MG63 (cell line): ENCODE results near the gene SLC22A5. TPM values are rescaled to one million over a fixed set of nuclear protein-coding genes. Genes with fewer than 3 reads are reported as not detected.
A peak's percentile ranks its signal among the peaks of the same experiment; 100 is the strongest.

Source experiments
- DNase-seq: peaks from one replicate; pipeline ENCODE4 v3.0.0-alpha.2; 2020
- H3K27me3 ChIP-seq: fragments of 250-450 bp; sonication (Bioruptor Pico); 2 replicates; pipeline ENCODE4 v1.5.1; 2020; ENCODE audit warnings: mild to moderate bottlenecking, moderate library complexity
- H3K36me3 ChIP-seq: fragments of 250-450 bp; sonication (Bioruptor Pico); 2 replicates; pipeline ENCODE4 v1.5.1; 2020; ENCODE audit warnings: mild to moderate bottlenecking, moderate library complexity
- H3K4me3 ChIP-seq: fragments of 250-450 bp; sonication (Bioruptor Pico); 2 replicates; pipeline ENCODE4 v1.5.1; 2020; ENCODE audit warnings: mild to moderate bottlenecking, moderate library complexity
- H3K9me3 ChIP-seq: fragments of 250-450 bp; sonication (Bioruptor Pico); 2 replicates; pipeline ENCODE4 v1.5.1; 2020; ENCODE audit warnings: mild to moderate bottlenecking, moderate library complexity
- total RNA-seq: library from RNA; depleted of rRNA; stranded (reverse); fragments of >200 nt; shearing (Covaris generic); gene quantifications from 2 replicates; pipeline ENCODE4 v1.2.3, GENCODE V29; 2014; ENCODE audit warnings: low replicate concordance

Gene SLC22A5
- total RNA-seq, 1 experiment from 2014 or later: 22.5 TPM

DNA sequence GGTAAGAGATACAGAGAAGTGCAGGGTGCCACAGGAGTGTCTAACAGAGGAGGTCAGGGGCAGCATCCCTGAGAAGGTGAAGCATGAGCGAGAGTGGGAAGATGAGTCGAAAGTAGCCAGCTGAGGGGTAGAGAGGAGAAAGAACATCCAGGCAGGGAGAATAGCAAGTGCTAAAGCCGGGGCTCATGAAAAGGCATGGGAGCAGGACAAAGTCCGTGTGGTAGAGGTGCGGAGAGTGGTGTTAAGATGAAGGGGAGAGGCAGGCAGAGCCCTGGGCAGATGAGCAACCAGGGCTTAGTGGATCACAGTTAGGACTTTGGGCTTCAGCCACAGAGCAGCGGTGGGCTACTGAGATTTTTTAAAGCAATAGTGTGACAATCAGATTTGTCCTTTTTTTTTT is 10.5 kb downstream of the SLC22A5 start:
- Histone ChIP-seq H3K36me3 (peaks cover 6% of the 10 kb centered on the region), H3K4me3 (no peak overlapping the region), H3K27me3 (no peaks in the 10 kb centered on the region), H3K9me3 (no peaks in the 10 kb centered on the region)
- DNase-seq: no peak

GRCh38 chr5:132380741-132381140 is 11.2 kb downstream of the SLC22A5 start:
- Histone ChIP-seq H3K4me3 (no peak overlapping the region), H3K9me3 (no peaks in the 10 kb centered on the region), H3K27me3 (no peaks in the 10 kb centered on the region), H3K36me3 (peaks cover 6% of the 10 kb centered on the region)
- no peak for DNase-seq

DNA sequence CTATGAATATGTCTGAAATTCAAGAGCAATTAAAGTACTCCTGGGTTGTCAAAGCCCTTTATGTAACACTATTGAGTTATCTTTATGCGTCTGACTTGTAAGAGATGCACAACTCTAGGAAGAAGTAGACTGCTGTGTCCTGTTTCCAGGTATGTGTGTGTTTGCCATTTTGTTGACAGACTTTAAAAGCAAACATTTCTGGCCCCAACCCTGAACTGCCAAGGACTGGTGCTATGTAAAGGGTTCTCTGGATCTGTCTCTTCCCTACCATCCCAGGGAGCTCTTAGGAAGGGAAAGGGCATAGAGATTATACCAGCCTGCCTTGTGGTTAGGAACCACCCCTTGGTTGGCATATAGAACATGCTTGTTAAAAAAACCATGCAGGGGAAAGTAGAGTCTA is 12.1 kb downstream of the SLC22A5 start:
- H3K4me3 ChIP-seq: no peak overlapping the region
- no peak for DNase-seq
- H3K9me3 ChIP-seq: no peaks in the 10 kb centered on the region

GRCh38 chr5:132383261-132383660 is 13.8 kb downstream of the SLC22A5 start:
- Histone ChIP-seq H3K4me3 (no peak overlapping the region), H3K36me3 (peaks cover 8% of the 10 kb centered on the region), H3K9me3 (no peaks in the 10 kb centered on the region), H3K27me3 (no peaks in the 10 kb centered on the region)
- no peak for DNase-seq

More for the DNA sequence above, 12.1 kb downstream of the SLC22A5 start:
- peaks cover 8% of the 10 kb centered on the region for H3K36me3 ChIP-seq
- H3K27me3 ChIP-seq: no peaks in the 10 kb centered on the region

DNA sequence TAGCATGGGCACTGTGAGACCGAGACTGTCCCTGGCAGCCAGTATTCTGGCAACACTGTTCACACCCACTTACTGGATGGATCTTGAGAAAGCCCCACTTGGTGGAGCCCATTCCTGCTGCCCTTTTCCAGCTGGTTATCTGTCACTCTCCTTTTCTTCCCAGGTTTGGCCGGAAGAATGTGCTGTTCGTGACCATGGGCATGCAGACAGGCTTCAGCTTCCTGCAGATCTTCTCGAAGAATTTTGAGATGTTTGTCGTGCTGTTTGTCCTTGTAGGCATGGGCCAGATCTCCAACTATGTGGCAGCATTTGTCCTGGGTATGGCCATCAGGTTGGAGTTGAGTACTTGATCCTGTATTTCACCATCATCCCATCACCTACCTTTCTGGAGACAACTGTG is 14.5 kb downstream of the SLC22A5 start:
- no peak for DNase-seq
- Histone ChIP-seq H3K36me3 (peaks cover 7% of the 10 kb centered on the region), H3K27me3 (no peaks in the 10 kb centered on the region), H3K9me3 (no peaks in the 10 kb centered on the region), H3K4me3 (no peak overlapping the region)

- H3K9me3 ChIP-seq: no peaks in the 10 kb centered on the region
- DNase-seq: no peak
- peaks cover 7% of the 10 kb centered on the region for H3K36me3 ChIP-seq
- H3K4me3 ChIP-seq: no peak overlapping the region
- no peaks in the 10 kb centered on the region for H3K27me3 ChIP-seq
These were observed 15.1 kb downstream of the SLC22A5 start for GRCh38 chr5:132384506-132385050.

DNA sequence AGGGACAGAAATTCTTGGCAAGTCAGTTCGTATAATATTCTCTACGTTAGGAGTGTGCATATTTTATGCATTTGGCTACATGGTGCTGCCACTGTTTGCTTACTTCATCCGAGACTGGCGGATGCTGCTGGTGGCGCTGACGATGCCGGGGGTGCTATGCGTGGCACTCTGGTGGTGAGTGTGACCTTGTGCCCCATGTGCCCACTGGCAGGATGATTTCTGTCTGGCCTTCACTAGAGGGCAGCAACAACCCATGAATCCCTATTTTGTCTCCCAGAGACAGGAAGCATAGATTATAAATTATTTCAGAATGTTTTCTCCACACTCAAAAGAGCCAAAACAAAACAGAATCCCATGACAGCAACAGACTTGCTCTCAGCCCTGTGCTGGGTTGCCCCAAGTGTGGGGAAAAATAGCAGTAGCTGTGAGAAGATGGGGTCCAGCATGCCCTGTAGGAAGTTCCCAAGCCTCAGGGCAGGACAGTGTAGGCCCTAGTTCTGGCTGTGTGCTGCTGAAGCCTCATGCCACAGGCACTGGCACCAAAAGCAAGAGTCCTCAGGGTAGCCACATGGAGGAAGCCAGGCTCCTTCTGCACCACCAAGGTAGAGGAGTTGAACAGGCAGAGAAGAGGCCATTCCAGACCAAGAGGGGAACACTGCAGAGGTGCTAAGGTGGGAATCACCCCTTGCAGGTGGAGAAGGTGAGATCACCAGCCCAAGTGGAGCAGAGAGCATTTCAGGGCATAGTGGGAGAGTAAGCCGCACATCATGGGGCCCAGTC is 16.0 kb downstream of the SLC22A5 start:
- Histone ChIP-seq H3K27me3 (no peaks in the 10 kb centered on the region), H3K36me3 (peaks cover 8% of the 10 kb centered on the region; the same call in 1 of the 2 replicates), H3K9me3 (no peaks in the 10 kb centered on the region), H3K4me3 (no peak overlapping the region)
- DNase-seq: peak; percentile 67

DNA sequence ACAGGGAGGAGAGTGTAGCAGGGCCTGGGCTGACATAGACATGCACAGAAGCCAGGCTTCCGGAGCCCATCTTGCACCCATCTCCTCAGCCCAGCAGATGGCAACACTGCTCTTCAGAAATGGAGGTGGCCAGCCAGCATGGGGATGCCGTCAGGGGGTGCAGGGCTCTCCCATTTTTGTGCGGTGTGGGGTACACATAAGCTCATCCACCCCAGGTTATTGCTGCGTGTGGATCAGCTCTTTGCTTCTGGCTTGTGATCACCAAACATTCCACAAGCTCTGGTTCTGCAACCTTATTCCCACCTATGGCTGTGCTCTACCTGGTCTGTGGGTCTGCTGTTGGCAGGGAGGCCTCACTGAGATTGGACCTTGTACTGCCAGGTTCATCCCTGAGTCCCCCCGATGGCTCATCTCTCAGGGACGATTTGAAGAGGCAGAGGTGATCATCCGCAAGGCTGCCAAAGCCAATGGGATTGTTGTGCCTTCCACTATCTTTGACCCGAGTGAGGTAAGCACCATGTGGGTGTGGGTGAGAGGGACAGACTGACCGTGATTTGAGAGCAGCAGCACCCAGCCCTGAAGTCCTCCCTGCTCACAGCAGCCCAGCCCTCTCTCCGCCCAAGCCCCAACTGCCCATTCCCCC is 17.3 kb downstream of the SLC22A5 start:
- Histone ChIP-seq H3K9me3 (no peaks in the 10 kb centered on the region), H3K27me3 (no peaks in the 10 kb centered on the region), H3K4me3 (no peak overlapping the region), H3K36me3 (peaks cover 13% of the 10 kb centered on the region; the same call in 1 of the 2 replicates)
- peak; percentile 65 for DNase-seq

DNA sequence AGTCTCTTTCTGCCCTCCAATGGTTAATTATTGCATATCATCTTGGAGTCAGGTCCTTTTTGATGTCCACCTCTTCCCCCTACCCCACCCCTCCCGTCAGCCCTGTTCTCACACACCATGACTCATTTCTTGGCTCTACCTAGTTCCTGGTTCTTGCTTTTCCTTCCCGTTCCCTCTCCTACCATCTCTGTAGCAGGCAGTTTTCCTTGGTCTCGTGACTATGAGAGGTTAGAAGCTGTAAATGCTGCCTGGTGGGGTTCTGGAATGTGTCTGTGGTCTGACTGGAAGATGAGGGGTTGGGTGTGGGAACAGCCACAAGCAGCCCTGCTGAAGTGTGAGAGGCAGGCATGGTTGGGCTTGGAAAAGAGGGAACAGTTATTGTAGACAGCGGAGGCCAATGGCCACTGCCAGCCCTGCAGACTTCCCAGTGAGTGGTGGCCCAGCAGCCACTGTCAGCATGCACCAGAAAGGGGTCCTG is 18.2 kb downstream of the SLC22A5 start:
- Histone ChIP-seq H3K4me3 (no peak overlapping the region), H3K27me3 (no peaks in the 10 kb centered on the region), H3K9me3 (no peaks in the 10 kb centered on the region), H3K36me3 (peaks cover 13% of the 10 kb centered on the region; the same call in 1 of the 2 replicates)
- peak; percentile 93 for DNase-seq

GRCh38 chr5:132388244-132389050 is 18.9 kb downstream of the SLC22A5 start:
- H3K4me3 ChIP-seq: no peak overlapping the region
- H3K9me3 ChIP-seq: no peaks in the 10 kb centered on the region
- no peaks in the 10 kb centered on the region for H3K27me3 ChIP-seq
- peaks cover 19% of the 10 kb centered on the region for H3K36me3 ChIP-seq
- DNase-seq: peak; percentile 45

DNA sequence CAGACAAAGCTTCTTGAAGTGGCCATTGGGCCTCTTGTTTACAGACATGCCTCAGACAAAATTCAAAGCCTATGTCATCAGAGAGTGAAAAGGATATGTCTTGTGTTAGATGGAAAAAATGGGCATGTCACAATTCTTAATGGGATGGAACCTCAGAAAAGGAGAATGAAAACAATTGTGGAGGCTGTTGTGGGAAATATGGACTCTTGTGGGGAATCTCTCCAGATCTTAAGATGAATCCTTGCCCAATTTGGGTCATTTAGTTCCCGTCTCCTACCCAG is 19.5 kb downstream of the SLC22A5 start:
- Histone ChIP-seq H3K4me3 (no peak overlapping the region), H3K27me3 (no peaks in the 10 kb centered on the region), H3K9me3 (no peaks in the 10 kb centered on the region), H3K36me3 (peaks cover 24% of the 10 kb centered on the region)
- no peak for DNase-seq

- H3K9me3 ChIP-seq: no peaks in the 10 kb centered on the region
- peak; percentile 100 for DNase-seq
- no peak overlapping the region for H3K4me3 ChIP-seq
- H3K36me3 ChIP-seq: peaks cover 29% of the 10 kb centered on the region
- H3K27me3 ChIP-seq: no peaks in the 10 kb centered on the region
These were observed 20.2 kb downstream of the SLC22A5 start for GRCh38 chr5:132389585-132390286.

DNA sequence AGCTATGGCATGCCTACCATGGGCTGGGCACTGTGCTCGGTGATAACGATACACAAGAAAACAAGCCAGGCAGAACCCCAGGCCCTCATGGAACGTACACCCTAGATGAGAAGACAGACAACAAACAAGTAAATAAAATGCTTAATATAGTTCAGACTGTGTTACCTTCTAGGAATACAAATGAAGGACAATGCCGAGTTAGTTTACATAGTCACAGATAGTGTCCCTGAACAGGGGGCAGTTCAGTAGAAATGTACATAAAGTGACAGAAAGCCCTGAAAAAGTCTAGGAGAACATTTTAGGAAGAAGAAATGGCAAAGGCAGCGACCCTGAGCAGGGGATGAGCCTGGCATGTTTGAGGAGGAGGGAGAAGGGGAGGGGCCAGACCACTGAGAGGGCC is 21.7 kb downstream of the SLC22A5 start:
- Histone ChIP-seq H3K4me3 (no peak overlapping the region), H3K36me3 (peaks cover 32% of the 10 kb centered on the region), H3K27me3 (no peaks in the 10 kb centered on the region), H3K9me3 (no peaks in the 10 kb centered on the region)
- DNase-seq: no peak

DNA sequence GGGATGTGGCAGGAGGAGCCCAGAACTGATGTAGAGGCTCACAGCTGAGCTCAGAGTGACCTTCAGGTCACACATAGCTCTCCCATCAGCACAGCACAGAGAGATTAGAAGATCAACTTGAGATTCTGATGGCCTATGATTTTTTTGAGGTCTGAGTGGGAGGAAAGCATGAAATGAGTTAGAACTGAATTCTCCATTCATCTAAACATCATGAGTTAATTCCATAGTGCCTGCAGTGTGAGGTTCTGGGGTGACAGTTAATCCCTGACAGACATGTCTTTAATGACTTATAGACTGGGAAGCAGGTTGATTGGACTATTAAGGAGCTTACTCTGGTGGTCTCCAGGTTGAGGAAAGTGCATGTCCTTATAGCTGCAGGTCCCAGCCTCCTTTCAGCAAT is 22.4 kb downstream of the SLC22A5 start:
- no peak for DNase-seq
- H3K9me3 ChIP-seq: no peaks in the 10 kb centered on the region
- H3K27me3 ChIP-seq: no peaks in the 10 kb centered on the region
- peaks cover 31% of the 10 kb centered on the region for H3K36me3 ChIP-seq
- no peak overlapping the region for H3K4me3 ChIP-seq

- Histone ChIP-seq H3K4me3 (no peak overlapping the region), H3K9me3 (no peaks in the 10 kb centered on the region), H3K36me3 (peaks cover 31% of the 10 kb centered on the region), H3K27me3 (no peaks in the 10 kb centered on the region)
- no peak for DNase-seq
These were observed 22.9 kb downstream of the SLC22A5 start for GRCh38 chr5:132392411-132392810.

DNA sequence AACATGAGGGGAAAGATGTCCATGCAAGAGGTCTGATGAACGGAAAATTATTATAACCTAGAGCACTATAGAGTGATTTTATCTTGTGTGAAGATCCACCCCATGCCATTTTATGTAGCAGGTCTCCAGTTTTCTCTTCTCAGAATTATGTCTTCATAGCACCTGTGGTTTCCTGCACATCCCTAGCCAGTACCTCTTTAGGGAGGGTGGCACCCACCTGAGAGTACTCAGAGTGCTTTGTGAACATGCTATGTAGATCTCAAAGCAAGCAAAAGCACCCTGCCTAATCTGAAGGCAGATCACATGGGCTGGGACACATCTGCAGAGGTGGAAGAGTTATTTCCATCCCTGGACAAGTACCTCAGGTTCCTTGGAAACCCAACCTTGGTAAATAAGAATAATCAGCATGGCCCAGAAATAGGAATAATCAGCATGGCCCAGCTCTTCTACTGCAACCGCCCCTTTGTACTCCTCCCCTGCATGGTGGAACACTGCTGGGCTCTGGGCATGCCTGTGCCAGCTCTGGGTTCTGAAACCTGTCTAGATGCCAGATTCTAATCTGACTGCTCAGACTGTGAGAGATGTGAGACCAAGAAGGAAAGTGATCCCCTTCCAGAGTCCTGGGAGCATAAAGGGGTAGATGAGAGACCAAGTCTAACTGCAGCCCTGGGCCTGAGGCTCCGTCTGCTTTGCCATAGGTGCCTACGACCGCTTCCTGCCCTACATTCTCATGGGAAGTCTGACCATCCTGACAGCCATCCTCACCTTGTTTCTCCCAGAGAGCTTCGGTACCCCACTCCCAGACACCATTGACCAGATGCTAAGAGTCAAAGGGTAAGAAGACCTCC is 23.7 kb downstream of the SLC22A5 start:
- Histone ChIP-seq H3K36me3 (peaks cover 31% of the 10 kb centered on the region), H3K27me3 (no peaks in the 10 kb centered on the region), H3K4me3 (no peak overlapping the region), H3K9me3 (no peaks in the 10 kb centered on the region)
- DNase-seq: no peak
